BE2C (cell line): ENCODE data around the gene TESMIN.

ENCODE experiments used
- DNase-seq: peaks from one replicate; pipeline ENCODE4 v3.0.0-alpha.2; 2020
- H3K27me3 ChIP-seq: fragments of 250-450 bp; sonication (Bioruptor Pico); 2 replicates; pipeline ENCODE4 v1.5.1; 2020; ENCODE audit warnings: mild to moderate bottlenecking
- H3K36me3 ChIP-seq: fragments of 250-450 bp; sonication (Bioruptor Pico); 2 replicates; pipeline ENCODE4 v1.5.1; 2020; ENCODE audit warnings: mild to moderate bottlenecking
- H3K4me1 ChIP-seq: fragments of 250-450 bp; sonication (Bioruptor Pico); 2 replicates; pipeline ENCODE4 v1.5.1; 2020
- H3K4me3 ChIP-seq: 2 replicates; pipeline ENCODE4 v1.5.1; 2011; ENCODE audit warnings: low read depth, low read length
- H3K9me3 ChIP-seq: fragments of 250-450 bp; sonication (Bioruptor Pico); 2 replicates; pipeline ENCODE4 v1.5.1; 2020
- TF ChIP-seq, protein P1 (sequence below): IDR thresholded peaks from 2 replicates; pipeline ENCODE4 v1.5.1; 2012; ENCODE audit warnings: mild to moderate bottlenecking, low read depth, low read length

Gene TESMIN

DNA sequence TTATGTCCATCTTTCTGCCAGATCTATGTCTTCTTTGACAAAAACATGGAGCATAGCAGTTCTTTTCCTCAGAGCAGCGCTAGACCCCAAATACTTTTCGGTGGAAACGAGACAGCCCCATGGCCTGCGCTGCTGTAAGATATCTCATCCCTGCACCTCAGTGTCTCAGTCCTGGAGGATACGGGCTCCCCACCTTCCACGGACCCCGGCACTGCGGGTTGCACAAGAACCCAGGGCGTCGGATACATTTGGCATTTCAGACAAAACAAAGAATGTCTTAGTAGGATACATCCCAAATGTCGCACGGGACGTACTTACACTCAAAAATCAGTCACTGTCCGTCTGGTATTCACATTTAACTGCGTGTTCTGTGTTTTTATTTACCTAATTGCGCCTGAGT lies 76.9 kb downstream of the TESMIN start:
- peaks cover 4% of the 10 kb centered on the region for H3K9me3 ChIP-seq
- TF ChIP-seq, protein P1, sequence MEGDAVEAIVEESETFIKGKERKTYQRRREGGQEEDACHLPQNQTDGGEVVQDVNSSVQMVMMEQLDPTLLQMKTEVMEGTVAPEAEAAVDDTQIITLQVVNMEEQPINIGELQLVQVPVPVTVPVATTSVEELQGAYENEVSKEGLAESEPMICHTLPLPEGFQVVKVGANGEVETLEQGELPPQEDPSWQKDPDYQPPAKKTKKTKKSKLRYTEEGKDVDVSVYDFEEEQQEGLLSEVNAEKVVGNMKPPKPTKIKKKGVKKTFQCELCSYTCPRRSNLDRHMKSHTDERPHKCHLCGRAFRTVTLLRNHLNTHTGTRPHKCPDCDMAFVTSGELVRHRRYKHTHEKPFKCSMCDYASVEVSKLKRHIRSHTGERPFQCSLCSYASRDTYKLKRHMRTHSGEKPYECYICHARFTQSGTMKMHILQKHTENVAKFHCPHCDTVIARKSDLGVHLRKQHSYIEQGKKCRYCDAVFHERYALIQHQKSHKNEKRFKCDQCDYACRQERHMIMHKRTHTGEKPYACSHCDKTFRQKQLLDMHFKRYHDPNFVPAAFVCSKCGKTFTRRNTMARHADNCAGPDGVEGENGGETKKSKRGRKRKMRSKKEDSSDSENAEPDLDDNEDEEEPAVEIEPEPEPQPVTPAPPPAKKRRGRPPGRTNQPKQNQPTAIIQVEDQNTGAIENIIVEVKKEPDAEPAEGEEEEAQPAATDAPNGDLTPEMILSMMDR = no peak
- no peak for DNase-seq
- no peaks in the 10 kb centered on the region for H3K27me3 ChIP-seq
- no peaks in the 10 kb centered on the region for H3K36me3 ChIP-seq
- H3K4me3 ChIP-seq = no peak overlapping the region
- H3K4me1 ChIP-seq = peaks cover 11% of the 10 kb centered on the region

DNA sequence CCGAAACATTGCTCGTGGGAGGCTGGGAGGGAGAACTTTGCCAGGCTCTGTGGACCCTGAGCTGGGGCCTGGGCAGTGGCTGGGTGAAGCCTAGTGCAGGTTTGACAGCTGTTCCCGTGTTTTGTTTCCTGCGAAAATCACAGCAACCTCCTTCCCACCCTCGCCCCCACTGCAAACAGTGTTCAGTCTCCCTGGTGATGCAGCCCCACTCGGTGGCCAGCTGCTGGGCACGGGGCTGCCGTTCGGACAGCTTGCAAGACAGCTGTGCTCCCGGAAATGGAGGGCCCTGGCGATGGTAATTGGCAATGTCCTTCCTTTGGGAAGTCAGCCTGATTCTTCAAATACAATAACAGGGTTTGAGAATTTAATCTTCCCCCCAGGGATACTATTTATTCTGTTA lies 77.3 kb downstream of the TESMIN start:
- H3K36me3 ChIP-seq = no peaks in the 10 kb centered on the region
- TF ChIP-seq, protein P1 = no peak
- H3K9me3 ChIP-seq = peaks cover 4% of the 10 kb centered on the region
- H3K4me3 ChIP-seq = no peak overlapping the region
- H3K4me1 ChIP-seq = peaks cover 11% of the 10 kb centered on the region
- DNase-seq = no peak
- H3K27me3 ChIP-seq = no peaks in the 10 kb centered on the region

DNA sequence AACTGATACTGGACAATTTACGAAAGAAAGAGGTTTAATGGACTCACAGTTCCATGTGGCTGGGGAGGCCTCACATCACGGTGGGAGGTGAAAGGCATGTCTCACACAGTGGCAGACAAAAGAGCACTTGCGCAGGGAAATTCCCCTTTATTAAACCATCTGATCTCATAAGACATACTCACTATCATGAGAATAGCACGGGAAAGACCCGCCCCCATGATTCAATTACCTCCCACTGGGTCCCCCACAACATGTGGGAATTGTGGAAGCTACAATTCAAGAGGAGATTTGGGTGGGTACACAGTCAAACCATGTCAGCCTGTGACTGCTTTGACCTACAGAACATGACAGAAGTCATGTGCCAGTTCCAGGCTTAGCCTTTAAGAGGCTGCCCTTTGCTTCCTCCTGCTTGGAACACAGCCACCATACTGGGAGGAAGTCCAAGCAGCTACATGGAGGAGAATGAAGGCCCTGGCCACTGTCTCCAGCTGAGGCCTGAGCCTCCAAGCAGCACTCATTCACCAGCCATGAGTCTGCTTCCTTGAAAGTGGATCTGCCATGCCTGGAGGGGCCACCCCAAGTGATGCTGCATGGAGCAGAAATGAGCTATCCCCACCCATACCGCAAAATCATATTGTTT lies 77.9 kb downstream of the TESMIN start:
- Histone ChIP-seq H3K4me1 (peaks cover 11% of the 10 kb centered on the region), H3K9me3 (peaks cover 4% of the 10 kb centered on the region), H3K36me3 (no peaks in the 10 kb centered on the region), H3K27me3 (no peaks in the 10 kb centered on the region), H3K4me3 (no peak overlapping the region)
- TF ChIP-seq, protein P1 = no peak
- no peak for DNase-seq

DNA sequence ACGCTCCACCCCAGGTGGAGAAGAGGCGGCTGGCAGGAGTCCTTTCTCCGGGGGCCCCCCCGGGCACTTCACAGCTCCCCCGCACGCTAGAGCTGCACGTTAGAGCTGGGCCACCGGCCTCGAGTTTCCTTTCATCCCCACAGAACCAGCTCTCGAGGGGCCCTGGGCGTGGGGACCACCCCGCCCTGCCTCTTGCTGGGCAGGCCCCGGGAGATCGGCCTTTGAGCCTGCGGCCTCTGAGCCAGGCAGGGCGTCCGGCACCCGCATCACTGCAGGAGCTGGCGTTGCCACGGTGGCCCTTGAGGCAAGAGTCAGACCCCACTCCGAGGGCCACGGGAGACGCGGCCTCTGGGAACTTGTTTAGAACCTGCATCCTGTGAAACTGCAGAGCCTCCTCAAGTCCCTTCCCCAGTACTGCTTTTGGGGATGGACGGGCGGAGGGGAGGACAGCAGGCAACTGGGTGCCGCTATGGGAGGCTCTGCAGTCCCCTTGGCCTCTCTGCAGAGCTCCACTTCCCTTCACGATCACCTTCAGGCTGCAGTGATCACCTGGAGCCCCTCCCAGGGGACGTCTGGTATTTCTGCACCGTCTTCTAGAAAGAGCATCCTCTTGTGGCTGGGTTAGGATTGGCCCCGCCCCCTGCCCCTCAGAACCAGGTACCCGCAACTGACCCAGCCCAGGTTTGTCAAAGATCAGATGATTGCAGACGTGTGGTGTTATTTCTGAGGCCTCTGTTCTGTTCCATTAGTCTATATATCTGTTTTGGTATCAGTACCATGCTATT lies 80.9 kb downstream of the TESMIN start:
- Histone ChIP-seq H3K4me1 (peaks cover 4% of the 10 kb centered on the region; the same call in 1 of the 2 replicates), H3K9me3 (peaks cover 4% of the 10 kb centered on the region), H3K27me3 (no peaks in the 10 kb centered on the region), H3K4me3 (no peak overlapping the region), H3K36me3 (no peaks in the 10 kb centered on the region)
- TF ChIP-seq, protein P1 = no peak
- DNase-seq = no peak

DNA sequence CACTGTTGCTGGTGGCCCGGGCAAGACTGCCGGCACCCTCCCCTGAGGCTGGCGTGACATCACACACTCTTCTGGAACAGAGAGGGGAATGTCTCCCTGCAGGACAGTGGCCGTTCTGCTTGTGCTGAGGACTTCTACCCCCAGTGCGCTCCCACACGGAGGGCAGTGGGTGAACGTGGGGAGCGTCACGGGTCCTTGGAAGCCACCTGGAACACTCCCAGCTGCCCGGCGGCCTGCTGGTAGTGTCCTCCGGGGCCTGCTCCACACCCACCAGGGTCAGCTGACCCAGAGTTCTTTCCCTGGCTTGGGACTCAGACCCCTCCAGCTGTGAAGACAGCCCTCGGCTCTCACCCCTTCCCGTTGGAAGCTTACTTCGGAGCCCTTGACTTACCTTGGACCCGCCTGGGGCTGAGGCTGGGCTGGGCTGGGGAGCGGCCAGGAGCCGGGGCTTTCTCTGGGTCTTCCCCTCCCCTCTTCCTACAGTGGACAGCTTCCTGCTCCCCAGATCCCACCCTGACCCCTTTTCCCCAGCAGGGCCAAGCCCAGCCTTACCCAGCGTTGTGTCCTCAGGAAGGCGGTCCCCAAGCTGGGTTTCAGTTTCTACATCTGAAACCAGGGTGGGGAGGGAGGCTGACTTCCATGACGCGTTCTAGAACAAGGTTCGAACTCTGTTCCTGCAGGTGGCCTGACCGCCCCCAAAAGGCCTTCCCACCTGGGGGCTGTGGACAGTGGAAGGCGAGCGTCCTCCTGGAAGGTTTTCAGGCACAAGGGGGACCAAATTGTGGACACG lies 81.8 kb downstream of the TESMIN start:
- H3K9me3 ChIP-seq = peaks cover 4% of the 10 kb centered on the region
- no peak overlapping the region for H3K4me3 ChIP-seq
- no peaks in the 10 kb centered on the region for H3K27me3 ChIP-seq
- H3K4me1 ChIP-seq = peaks cover 4% of the 10 kb centered on the region; the same call in 1 of the 2 replicates
- H3K36me3 ChIP-seq = no peaks in the 10 kb centered on the region
- no peak for DNase-seq
- TF ChIP-seq, protein P1 = no peak
